Superior temporal gyrus (tissue), 1 donor: ENCODE results near the gene KCNQ2.

Source experiments
- DNase-seq: peaks from one replicate; pipeline ENCODE4 v3.0.0-alpha.2; 2016; ENCODE audit errors: extremely low spot score

Gene KCNQ2

GRCh38 chr20:63501818-63502670 lies 29.6 kb upstream of the KCNQ2 start:
- DNase-seq = peak; percentile 73

DNA sequence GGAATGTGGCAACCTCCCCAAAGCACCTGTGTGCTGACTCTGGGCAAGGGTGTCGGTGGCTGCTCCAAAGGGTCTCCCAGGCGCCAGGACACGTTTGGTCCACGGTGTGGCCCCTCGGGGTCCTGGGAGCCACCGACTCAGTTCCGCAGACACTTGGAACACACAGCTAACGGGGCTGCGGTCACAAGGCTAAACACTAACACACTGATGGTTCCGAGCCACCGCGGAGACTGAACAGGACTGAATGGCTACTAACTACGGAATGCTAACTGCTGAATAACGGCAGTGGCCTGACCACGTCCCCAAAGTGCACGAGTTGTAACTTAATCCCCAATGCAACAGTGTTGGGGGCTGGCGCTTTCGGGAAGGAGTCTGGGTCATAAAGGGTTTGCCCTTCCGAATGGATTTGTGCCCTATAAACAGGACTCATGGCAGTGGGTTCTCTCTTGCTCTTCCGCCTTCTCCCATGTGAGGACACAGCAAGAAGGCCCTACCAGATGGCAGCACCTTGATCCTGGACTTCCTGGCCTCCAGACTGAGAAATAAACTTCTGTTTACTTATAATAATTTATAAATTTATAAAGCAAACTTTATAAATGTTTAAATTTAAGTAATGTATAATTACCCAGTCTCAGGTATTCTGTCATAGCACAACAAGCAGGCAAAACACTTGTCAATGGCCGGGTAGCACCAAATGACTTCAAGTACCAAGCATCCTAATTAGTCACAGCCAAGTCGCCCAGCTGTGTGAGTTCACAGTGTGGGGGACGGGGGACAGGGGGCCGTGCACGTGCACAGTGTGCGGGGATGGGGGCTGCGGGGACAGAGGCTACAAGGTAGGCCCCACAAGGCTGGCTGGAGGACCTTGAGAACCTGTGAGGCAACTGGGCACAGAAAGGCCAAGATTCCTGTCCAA lies 28.7 kb upstream of the KCNQ2 start:
- DNase-seq = no peak

GRCh38 chr20:63500151-63500901 lies 27.9 kb upstream of the KCNQ2 start:
- DNase-seq = no peak

- DNase-seq = no peak
Observed at GRCh38 chr20:63499338-63499969, 27.0 kb upstream of the KCNQ2 start.

DNA sequence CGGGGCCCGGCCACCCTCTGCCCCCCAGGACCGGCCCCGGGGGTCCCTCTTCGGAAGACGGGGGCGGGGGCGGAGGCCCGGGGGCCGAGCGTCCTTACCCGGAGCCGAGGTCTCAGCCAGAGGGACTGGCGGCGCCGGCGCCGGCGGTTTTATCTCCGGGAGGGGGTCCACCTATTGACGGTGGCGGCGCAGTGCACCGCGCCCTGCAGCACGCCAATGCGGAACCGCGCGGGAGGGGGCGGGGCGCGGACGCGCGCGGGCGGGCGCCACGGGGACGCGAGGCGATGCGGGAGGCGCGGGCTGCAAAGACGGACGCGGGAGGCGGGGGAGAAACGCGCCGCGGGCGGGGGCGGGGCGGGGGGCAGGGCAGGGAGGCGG lies 26.5 kb upstream of the KCNQ2 start, which contains the start of gene EEF1A2:
Gene EEF1A2, minus strand, starts transcription at position 124 of the 378 bp plus-strand sequence. CDS start 1,320 bp downstream, outside the sequence.
- no peak for DNase-seq

GRCh38 chr20:63497946-63498935 lies 25.8 kb upstream of the KCNQ2 start:
- no peak for DNase-seq

GRCh38 chr20:63497138-63497945 lies 24.9 kb upstream of the KCNQ2 start:
- no peak for DNase-seq

- no peak for DNase-seq
Observed at GRCh38 chr20:63496596-63497120, 24.2 kb upstream of the KCNQ2 start.

DNA sequence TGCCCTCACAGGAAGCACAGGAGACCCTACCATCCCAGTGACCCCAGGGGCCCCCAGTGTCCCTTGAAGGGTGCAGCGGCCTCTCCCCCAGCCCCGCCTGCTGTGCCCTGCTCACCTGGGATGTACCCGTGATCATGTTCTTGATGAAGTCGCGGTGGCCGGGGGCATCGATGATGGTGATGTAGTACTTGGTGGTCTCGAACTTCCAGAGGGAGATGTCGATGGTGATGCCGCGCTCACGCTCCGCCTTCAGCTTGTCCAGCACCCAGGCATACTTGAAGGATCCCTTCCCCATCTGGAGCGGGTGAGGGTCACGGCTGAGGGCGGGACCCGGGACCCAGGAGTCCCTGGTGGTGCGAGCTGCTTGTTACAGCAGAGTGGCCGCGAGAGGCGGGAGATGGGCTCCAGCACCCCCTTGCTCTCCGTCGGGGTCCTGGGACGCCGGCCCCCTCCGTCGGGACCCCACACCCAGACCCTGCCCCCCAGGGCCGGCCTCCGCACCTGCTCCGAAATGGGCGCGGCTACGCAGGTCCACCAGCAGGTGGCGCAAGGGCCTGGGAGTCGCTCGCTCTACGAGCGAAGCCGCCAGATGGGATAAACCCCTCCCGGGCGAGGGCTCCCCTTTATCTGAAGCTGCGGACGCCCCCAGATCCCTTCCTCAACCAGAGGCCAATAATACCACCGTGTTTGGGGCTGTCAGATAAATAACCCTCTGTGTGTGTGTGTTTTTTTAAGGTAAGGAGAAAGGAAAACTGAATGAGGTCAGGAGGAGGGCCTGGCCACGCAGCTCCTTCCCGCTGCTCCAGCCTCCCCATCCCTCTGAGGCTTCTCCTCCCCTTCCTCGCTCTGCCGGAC lies 23.5 kb upstream of the KCNQ2 start:
- DNase-seq = peak; percentile 81

DNA sequence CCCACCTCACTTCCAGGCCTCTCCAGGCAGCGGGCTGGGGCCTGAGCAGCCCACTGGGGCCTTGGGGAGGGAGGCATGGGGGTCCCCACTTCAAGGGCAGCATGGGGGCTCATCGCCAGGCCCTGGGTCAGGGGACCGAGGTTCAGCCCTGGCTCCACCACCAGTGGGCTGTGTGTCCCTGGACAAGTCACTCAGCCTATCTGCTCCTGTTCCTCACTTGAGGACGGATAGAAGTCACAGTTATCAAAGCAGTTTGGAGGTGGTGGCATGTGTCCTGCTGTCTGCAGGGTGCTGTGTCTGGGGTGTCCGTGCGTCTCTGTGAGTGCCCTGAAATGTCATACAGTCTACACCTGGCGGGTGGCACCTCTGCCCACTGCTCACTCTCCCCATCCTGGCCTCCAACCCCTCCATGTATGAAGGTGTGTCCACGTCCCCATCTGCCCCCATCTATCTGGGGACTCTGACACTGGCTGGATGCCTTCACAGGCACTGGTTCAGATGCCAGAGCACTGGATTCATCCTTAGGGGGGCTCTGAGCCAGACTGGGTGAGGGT lies 22.8 kb upstream of the KCNQ2 start:
- no peak for DNase-seq

DNA sequence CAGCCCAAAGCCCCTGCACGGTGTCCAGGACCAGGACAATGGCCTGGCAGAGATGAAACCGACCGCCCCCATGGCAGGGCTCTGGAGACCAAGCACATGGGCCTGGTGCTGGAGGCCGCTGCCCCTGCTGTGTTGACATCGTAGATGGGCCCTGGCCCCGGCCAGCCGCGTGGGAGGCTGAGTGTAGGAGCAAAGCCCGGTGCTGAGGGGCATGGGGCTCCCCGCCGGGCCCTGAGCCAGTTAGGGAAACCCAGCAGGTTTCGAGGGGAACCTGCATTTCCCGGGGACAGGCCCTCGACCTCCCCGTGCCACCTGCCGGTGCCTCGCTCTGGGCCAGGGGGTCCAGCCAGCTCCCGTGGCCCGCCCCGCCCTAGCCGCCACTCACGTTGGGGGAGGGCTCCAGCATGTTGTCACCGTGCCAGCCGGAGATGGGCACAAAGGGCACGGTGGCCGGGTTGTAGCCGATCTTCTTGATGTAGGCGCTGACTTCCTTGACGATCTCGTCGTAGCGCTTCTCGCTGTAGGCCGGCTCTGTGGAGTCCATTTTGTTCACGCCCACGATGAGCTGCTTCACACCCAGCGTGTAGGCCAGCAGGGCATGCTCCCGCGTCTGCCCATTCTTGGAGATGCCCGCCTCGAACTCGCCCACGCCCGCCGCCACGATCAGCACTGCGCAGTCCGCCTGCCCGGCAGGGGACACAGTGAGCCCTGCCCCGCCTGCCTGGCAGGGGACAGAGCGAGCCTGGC lies 22.1 kb upstream of the KCNQ2 start:
- DNase-seq = no peak

- no peak for DNase-seq
Observed at GRCh38 chr20:63494084-63494419, 21.6 kb upstream of the KCNQ2 start.

- no peak for DNase-seq
Observed at GRCh38 chr20:63493563-63494020, 21.1 kb upstream of the KCNQ2 start.

DNA sequence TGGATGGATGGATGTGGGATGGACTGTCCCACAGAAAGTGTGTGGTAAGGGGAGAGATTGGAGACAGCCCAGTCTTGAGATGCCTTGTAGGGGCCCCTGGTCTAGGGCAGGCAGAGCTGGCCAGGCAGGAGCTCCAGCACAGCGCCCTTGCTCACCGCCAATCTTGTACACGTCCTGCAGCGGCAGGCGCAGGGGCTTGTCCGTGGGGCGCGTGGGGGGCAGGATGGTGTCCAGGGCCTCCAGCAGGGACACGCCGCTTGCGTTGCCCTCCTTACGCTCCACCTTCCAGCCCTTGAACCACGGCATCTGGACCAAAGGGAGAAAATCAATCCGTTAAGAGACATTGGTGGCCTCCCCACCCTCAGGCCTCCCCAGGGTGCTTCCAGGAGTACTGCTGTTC lies 20.5 kb upstream of the KCNQ2 start:
- DNase-seq = no peak

DNA sequence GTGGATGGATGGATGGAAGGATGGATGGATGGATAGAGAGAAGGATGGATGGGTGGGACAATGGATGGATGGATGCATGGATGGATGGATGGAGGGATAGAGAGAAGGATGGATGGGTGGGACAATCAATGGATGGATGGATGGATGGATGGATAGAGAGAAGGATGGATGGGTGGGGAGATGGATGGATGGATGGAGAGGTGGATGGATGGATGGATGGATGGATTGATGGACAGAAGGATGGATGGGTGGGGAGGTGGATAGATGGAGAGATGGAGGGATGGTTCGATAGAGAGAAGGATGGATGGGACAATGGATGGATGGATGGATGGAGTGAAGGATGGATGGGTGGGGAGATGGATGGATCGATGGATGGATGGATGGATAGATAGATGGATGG lies 20.1 kb upstream of the KCNQ2 start:
- no peak for DNase-seq

GRCh38 chr20:63491635-63492230 lies 19.3 kb upstream of the KCNQ2 start:
- no peak for DNase-seq

DNA sequence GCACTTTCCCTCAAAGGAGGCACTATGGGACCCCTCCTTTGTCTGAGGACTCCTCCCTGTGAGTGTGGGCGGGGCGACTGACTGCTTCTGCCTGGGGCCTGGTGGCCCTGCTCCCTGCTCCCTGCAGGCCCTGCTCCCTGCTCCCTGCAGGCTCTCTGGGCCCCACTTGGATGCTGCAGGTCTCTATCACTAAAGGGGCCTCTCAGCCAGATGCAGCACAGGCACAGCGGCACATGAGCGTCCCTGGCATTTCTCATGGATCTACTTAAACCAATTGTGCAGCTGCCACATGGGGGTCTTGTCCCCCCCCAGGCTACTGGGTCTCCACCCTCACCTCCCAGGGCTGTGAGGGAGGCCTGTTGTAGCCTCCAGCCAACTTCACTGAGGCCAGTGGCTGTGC lies 18.6 kb upstream of the KCNQ2 start:
- no peak for DNase-seq
